Left forelimb (tissue), 1 donor: ENCODE data around the gene CD3G.
"Not testable (repeated sequence)": the region's sequence is repeated elsewhere in the genome, so short reads cannot be mapped to it uniquely, and the experiment has no call there.

Experiments
- DNase-seq: peaks from one replicate; pipeline ENCODE4 v3.0.0-alpha.2; 2018; ENCODE audit warnings: low spot score

The CD3G gene

DNA sequence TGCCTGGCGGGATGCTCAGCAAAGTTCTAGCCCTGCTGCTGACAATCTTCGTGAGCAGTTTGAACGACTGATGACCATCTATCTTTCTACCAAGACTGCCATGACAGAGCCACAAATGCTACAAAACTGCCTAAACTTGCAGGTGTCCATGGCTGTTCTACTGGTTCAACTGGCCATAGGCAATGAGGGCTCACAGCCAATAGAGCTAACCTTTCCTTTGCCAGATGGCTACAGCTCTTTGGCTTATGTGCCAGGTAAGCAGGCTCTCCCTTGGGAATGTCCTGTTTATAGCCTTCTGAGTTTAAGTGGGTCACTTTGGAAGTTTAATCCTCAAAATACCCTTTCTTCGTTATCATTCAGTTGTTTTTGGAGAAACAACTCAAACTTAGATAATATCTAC lies 35.4 kb downstream of the CD3G start:
- DNase-seq, result no peak

DNA sequence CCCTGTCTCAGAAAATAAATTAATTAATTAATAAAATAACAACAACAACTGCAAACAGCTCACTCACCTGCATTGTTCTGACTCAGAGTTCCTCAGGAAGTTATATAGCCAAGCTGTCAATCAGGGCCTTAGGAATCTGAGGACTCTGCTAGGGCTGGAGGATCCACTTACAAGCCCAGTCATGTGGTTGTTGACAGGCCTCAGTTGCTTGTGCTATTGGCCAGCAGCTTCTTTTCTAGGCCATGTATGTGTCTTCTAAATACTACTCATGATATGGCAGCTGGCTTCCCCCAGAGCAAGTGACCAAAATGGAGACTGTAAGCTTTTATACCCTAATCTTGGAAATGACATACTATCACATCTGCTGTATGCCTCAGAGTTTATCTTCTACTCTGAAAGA lies 36.4 kb downstream of the CD3G start:
- no peak for DNase-seq

- no peak for DNase-seq
Measured at GRCh38 chr11:118382954-118383353, 38.8 kb downstream of the CD3G start.

DNA sequence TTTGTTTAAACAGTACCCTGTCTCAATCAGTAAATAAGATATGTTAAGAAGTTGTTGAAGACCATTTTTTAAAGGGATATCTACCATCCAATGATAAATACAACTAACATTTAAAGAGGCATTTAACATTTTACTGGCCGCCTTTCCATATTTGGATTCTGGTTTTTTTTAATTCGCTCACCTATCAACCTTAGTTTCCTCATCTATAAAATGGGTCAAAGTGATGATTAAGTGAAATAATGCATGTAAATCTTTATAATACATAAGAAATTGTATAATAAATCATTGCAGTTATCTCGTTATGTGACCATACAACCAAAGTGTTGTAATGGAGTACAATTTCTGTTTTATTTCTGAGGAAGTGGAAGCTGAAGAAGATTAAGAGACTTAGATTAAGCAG lies 39.5 kb downstream of the CD3G start:
- DNase-seq, result no peak

- no peak for DNase-seq
Measured at GRCh38 chr11:118396097-118396501, 52.0 kb downstream of the CD3G start.

DNA sequence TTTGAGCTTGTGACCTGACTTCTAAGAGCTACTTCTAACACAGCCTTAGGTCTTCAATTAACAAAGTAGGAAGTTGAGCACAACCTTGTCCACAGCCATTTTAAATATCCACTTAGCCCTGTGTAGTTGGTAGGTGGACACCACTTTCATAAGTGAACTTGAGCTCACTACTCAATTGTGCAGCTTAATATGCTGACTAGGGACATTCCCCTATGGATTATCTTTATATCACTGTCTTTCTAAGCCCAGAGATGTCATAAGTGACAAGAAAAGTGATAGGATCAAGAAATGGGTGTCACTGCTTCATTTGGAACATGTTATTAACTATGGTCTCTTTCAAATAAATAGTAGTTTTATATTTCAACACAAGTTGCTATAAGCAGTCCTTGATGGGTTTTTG lies 53.3 kb downstream of the CD3G start:
- DNase-seq, result no peak

DNA sequence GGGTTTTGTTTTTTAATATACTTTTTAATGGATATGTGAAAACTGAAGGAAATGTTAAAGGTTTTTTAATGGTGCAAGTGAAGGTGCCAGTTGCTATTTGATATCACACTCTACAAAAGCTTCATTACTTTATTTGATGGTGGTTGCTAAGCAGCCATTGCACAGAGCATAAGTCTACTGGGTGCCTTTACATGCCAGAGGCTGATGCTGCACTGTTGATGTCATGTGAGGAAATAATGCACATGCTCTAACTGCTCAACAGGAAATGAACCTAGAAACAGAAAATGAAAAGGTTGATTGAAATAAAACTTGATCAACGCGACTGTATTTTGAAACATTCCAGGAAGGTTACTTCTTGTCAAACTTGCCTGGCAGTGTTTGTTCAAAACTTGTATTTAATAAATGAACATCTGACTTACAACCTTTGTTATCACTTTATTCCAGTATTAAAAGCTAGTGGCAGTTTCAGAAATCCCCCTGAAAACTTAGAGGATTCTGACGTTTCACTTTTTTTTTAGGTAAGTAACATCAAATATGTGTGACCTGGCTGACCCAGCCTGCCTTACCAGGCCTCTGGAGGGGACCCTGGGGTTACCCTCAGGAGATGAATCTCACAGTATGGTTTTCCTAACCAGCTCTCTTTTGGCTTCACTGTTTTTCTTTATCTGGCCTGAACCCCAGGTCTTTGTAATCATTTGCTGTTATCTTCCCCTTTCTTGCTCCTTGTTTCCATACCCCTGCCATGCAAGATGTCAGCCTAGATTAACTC lies 54.8 kb downstream of the CD3G start:
- DNase-seq, result no peak

GRCh38 chr11:118401151-118401879 lies 57.2 kb downstream of the CD3G start, which contains the start of gene ATP5MG:
Gene ATP5MG (plus strand): TSS chr11:118401606. CDS start chr11:118401666, 60 bp downstream.
- DNase-seq, result peak; percentile 91

DNA sequence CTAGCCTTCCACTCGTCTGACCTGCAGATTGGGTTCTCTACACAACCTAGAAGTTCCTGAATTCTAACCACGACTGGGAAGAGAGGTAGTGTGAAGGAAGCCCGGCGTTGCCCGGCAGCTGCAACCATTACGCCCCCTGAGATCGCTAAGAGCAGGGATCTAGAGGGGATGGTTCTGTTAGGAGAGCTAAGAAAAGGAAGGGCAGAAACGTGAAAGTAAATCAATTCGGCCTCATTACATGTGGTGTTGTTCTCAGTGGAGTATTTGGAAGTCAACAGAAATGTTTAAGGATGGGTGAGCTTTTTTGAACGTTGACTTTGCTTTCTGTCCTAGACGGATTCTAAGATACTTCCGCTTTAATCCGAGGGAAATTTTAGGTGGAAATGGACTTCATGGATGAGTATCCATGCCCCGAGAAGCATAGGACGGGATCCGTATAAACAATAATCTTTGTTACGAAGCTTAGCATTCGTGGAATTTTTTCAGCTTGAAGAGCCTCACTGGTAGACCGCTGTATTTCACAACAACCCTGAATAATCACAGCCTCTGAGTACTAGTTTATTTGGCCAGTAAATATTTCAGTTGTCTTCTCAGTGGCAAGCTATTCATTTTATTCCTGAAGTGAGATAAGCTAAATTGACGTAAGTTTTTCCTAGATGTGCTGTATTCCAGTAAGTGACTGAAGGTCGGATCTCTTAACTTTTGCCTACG lies 57.9 kb downstream of the CD3G start:
- DNase-seq, result no peak

DNA sequence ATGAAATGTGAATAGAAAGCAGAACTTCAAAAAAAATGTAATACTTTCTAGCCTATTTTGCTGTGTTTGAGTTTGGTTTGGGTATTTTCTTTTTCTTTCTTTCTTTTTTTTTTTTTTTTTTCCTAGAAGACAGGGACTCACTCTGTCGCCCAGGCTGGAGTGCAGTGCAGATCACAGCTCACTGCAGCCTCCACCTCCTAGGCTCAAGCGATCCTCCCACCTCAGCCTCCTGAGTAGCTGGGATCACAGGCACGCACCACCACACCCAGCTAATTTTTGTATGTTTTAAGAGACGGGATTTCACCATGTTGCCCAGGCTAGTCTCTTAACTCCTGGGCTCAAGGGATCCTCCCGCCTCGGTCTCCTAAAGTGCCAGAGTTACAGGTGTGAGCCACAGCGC lies 58.5 kb downstream of the CD3G start:
- DNase-seq, result not testable (repeated sequence)
